Stimulated activated CD8-positive, alpha-beta memory T cell treated with anti-CD3 and anti-CD28 coated beads, Interleukin-15, amount 100 ng/mL, for 48 hours (primary cell): ENCODE measurements around the gene ZNF821.
"Not testable (repeated sequence)": the region's sequence is repeated elsewhere in the genome, so short reads cannot be mapped to it uniquely, and the experiment has no call there.

Experiments
- DNase-seq, 2 donors: peaks; one replicate each; pipeline ENCODE4 v3.0.0-alpha.2; 2020; ENCODE audit warnings: low read depth in 2 of 2

ZNF821 gene

DNA sequence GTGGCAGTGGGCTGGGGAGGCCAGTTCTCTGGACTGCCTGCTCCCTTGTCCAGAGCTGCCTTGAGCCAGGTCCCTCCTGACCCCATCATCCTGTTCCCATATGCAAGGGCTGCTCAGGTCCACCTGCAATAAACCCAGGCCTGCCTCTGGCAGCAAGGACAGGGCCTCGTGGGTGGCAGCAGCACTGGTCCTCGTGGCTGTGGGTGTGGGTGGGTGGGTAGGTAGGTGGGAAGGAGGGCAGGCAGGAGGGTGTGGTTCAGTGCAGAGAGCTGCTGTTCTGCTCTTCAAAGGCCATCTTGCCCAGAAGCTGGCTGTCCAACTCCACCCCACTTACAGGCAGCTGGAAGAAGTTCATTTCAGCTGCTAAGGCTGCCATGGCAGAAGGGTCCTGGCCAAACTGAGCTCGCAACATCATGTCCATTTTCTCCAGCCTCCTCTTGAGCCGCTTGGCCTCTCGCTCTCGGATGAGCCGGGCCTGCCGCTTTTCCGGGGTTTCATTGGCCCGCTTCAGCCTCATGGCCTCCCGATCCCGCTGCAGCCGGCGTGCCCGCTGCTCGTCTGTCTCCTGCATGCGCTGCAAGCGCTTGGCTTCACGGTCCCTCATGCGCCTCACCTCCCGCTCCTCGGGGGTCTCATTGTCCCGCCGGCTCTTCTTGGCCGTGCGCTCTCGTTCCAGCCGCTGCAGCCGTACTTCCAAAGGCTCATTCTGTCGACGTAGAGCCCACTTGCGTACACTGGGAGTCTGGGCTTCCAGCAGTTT, 24.0 kb downstream of the ZNF821 start:
- DNase-seq: no peak

DNA sequence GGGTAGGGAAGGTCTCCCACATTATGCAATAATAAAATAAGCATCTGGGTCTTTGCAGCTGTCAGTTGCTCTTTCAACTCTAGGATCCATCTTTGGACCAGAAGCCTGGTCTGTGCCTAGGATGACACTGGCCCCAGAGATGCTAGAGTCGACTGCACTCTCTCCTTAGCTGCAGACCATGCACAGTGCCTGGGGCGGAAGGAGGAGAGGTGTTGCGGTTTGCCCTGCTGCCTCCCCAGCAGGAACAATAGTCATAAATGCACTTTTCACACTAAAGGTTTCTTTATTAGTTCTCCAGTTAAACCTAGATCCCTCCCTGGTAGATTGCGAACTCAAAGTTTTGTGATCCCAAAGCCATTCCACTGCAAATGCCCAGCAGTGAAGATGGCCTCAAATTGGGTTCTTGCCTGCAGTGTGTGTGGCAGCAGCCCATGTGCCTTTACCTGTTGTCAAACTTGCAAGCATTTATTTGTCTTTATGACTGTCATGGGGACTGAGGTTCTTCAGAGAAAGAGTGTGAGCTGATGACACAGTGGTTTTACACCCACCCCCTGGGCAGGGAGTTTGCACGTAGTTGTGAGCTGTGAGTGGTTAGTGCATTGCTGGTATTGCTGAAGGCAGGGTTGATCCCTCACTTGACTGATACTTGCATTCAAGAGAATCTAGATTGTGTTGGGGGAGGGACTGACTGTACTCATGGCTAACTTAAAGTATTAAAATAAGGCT, 27.9 kb downstream of the ZNF821 start:
- peak; percentile 32 to 34 for DNase-seq

DNA sequence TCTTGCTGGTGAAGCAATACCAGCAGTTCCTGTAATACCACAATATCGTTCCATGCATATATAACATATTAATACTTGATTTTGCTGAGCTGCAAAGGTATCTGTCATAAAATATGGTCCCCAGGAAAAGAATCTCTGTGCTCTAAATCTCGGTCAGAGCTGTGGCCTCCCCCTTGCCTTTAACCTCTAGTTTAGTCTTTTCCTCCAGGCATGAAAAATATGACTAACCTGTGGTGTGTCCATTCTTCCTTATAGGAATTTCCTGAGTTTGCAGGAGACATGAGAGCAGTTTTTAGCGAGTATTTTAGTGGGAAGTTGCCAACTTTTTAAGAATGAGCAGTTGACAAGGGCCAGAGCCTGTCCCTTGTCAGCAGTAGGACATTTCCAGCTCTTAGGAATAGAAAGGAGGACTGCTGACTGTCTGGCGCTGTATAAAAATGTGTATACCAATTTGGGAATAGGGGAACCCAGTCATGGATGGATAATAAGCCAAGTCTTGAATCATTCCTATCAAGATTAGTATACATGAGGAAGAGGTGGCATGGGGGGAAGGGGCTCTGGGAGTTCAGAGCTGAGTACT, 29.5 kb downstream of the ZNF821 start:
- DNase-seq: no peak

DNA sequence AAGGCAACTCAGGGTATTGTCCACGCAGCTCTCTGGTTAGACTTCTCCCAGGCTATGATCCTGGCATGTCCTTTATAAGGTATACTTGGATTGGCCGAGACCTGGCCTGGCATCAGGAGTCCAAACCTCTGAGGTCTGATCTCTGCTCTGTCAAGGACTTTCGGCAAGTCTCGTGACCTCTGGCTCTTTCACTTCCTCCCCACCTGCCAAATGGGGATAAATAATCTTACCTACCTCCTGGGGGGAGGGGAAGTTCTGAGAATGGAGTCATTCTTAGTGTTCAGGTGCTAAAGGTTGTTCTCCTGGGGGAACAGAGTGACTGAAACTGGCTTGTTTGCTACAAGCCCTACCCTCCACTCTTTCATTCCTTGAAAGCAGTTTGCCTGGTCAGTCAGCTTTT, 30.6 kb downstream of the ZNF821 start:
- DNase-seq: no peak

DNA sequence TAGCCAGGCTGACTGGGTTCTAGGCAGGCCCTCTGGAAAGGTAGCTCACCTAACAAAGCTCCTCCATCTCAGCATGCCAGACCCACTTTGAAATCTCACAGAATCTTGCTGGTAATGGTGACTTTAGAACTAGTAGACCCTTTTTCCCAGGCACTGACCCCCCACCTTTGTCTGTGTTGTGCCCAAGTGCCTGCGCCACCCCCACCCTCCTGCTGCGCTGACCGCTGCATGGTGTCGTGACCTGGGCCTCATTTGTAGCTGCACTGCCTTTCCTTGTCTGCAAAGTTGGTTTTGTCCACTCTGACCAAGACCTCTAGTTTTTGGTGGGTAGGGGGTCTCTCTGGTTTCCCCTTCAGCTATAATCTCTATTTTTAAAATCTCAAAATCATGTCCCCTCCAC, 31.4 kb downstream of the ZNF821 start:
- no peak for DNase-seq

DNA sequence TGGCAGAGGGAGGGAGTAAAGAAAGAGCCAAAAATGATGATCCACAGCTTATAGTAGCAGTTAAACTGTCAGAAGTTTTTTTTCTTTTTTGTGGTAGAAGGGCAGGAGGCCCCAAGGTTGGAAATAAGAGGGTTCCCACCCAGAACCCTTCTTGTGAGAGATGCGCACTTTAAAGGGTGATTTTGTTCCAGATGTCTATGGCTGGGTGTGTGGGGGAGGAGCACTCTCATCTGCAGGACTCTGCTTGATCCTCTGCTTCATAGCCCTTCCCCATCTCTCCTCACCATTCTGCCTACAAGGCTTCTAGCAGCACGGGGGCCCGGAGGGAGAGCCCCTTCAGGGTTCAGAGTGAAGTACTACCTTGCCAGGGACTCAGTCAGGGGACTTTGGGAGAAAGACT, 31.8 kb downstream of the ZNF821 start:
- DNase-seq: no peak

DNA sequence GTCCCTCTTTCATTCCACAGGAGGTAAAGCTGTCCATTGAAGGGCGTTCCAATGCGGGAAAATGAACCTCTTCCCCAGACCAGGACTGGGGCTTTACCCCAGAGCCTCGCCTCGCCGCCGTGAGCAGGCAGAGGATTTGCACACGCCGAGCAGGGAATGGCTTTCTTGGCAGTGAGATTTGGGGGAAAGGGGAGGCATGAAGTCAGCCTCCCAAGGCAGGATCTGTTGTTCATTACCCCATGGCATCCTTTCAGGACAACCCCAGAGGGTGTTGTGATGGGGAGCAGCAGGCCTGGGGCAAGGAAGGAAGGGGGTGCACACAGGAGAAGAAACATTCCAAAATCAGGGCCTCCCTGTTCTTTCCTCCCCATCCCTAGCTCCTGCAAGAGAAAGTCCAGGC, 32.2 kb downstream of the ZNF821 start:
- no peak for DNase-seq

DNA sequence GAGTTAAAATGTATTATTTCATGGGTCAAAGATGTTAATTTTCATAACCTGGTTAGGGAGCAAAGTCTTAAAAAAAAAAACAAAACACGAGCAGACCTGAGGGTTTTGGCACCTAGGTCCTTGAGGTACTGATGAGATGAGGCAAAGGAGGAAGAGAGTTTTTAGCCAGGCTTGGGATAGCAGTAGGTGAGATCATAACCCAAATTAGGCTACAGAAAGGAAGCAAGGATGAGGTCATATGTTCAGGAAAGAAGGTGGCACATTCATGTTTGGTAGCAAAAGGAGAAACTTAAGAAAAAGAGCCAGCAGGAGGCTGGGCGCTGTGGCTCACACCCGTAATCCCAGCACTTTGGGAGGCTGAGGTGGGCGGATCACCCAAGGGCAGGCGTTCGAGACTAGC, 35.4 kb downstream of the ZNF821 start:
- DNase-seq: no peak

DNA sequence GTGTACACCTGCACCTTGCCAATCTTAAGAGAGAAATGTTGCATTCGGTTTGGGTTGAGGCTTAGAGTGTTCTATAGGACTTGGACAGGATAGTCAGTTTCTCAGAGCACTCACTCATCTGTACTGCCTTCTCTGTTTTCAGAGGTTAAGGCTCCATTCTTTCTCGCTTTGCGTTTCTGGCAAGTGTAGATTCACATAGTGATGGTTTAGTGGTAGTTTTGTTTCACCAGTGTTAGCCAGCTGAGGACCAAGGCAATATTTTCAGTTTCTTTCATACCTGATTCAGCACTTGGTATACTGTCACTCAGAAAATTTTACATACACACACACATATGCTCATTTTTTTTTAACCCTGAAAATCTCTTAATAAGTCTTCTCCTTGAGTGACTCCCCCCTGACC, 36.9 kb downstream of the ZNF821 start:
- no peak for DNase-seq

DNA sequence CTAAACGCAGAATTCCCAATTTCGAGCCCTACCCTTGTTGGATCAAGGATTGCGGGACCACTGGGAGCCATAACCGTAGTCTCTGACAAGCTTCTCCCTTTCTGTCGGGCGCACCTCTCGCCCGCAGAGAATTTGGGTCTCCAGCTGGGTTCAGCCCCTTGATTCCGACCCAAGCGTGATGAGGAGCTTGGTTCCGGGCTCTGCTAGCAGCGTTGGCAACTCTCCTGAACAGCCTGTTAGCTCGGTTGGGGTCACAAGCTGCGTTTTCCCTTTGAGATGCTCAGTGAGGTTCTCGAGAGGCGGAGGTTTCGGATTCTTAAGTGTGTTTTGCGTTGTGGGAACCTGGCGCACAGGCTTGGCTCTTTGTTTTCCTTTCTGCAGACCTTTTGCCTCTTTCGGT, 37.6 kb downstream of the ZNF821 start:
- no peak for DNase-seq

DNA sequence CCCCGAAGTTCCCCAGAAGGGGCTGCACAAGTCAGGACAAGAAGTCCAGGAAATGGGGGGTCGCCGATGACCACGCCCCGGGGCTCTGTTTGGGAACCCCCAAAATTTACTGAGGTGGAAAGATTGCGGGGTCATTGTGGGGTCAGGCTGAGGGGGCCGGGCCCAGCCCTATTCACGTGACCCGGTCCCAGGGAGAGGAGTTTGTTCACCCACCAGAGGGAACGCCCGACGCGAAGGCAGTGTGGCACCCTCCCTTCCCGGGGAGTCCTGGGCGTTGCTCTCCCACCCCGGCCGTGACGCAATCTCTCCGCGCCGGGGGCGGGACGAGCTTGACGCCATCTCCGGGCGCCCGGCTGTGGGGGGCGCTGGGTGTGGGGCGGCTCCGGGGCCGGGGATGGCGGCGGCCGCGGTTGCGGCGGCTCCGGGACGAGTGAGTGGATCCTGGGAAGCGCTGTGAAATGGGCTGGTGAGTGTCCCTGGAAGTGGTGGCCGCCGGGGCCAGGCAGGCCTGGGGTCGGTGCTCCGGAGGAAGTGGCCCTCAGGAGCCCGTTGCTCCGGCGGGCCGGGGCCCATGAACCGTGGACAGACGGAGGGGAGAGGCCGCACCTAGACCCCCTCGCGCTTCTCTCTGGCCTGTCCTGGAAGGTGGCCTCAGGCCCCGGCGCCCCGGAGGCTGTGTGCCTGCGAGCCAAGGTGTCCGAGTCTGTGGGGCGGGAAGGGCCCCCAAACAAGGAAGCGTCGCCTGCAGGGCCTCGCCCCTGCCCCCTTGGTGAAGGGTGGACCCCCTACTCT, 38.1 kb downstream of the ZNF821 start, which contains the start of gene ATXN1L:
TSS of gene ATXN1L (plus strand) at position 338 of the 792 bp plus-strand sequence. CDS start 3,765 bp downstream, outside the sequence.
- peak; percentile 90 to 91 for DNase-seq

DNA sequence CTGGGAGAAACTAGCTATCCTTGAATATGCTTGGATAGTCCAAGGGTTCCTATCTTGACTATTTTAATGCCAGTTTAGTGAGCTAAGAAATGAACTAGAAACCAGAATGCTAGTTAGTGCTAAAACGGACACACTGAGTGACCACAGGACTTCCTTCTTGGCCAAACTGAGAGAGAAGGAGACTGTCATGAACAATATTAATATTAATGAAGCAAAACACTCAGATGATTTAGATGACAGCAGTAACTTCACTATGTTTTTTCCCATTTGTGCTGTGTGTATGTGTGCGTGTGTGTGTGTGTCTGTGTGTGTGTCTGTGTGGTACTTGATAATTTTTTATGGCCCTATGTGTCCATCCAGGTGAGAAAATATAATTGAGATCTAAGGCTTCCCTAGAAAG, 40.4 kb downstream of the ZNF821 start:
- DNase-seq: no peak

DNA sequence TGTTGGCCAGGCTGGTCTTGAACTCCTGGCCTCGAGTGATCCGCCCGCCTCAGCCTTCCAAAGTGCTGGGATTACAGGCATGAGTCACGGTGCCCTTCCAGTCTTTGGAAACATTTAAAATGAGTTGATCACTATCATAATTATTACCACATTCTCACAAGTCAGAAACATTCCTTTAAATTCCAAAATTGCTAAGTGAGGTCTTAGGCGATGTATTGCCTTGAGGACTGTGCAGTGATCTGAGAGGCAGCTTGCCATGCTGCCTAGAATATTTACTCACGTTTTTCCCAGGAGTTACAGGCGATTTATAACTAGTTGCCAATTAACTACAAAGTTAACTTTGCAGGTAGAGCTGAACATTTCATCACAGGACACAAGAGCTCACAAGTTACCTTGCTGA, 43.9 kb downstream of the ZNF821 start:
- no peak for DNase-seq

DNA sequence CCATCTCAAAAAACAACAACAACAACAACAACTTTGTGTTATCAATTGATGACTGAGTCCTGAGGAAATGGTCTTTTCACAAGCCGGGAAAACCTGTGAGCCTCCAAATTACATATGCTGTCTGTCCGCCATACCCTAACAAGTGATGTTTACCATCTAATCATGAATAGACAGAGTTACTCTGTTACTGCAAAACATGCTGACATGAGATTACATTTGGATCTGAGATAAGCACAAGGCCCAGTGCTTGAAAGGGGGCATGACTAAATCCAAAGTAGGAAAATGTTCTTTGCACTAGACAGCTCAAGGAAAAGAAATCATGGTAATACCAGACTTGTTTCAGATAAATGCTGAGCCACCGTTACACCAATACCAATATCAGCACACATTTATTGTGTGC, 46.8 kb downstream of the ZNF821 start:
- no peak for DNase-seq

DNA sequence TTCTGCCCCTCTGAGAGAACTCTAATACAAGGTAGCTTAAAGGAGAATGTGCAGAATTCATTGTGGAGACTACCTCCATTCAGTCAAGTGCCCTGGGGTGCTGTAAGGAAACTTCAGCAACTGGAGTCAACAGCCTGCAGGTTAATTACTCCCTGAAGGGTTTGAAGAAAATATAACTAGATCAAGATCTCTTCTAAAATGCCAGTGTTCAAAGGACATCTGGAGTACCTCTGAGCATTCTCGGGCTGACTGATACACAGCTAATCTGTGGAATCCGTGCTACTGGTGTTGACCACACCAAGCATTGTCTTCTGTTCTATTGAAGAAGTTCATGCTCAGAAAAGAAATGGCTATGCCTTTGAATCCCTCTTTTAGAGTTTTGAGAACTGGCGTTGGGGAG, 49.7 kb downstream of the ZNF821 start:
- DNase-seq: no peak

DNA sequence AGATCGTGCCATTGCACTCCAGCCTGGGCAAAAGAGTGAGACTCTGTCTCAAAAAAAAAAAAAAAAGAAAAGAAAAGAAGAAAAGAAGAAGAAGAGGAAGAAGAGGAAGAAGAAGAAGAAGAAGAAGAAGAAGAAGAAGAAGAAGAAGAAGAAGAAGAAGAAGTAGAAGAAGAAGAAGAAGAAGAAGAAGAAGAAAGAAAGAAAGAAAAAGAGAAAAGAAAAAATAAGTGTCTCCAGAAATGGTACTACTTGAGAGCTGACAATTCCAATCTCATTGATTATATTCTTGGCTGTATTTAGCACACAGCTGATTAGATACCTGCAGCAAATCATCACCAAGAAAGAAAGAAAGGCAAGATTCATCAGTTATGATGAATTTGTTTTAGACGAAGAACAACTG, 51.9 kb downstream of the ZNF821 start:
- not testable (repeated sequence) for DNase-seq

DNA sequence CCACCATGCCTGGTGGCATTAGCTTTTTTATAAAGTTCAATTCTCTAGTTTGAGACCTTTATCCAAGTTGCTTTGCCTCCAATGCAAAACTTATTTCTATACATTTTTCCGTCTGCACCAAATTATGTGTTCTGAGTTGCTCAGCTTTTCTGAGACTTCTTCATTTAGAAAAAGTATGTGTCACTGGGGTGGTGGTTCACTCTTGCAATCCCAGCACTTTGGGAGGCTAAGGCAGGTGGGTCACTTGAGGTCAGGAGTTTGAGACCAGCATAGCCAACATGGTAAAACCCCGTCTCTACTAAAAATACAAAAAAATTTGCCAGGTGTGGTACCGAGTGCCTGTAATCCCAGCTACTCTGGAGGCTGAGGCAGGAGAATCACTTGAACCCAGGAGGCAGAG, 52.3 kb downstream of the ZNF821 start:
- not testable (repeated sequence) for DNase-seq

DNA sequence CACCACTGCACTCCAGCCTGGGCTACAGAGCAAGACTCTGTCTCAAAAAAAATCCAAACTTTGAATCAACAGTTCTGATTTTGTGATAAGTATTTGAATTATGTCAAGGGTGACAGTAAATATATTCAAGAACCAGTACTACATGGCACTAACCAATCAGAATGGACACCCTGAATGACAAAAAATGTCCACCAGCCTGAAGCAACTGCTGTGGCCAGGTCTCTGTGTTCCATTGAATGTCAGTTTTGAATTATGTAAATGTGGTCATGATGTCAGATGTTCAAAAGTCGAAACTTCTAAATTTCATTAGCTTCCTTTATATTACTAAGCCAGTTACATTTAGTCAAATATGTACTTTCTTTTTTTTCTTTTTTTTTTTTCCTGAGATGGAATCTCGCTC, 53.6 kb downstream of the ZNF821 start:
- DNase-seq: no peak

DNA sequence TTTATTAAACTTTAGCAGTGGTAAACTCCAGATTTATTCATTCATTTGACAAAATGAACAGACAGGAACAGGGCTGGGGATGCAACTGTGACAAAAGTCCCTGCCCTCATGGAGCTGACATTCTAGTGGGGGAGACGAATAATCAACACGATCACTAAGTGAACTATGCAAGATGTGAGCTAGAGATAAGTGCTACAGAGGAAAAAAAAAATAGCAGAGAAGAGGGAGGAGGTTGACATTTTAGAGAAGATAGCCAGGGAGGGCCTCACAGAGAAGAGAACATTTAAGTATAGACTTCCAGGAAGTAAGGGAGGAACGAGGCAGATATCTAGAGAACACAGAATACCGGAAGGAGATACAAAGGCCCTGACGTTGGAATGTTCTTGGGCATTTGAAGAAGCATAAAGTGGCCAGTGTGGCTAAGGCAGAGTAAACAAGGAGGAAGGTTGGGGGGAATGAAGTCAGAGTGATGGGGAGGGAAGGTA, 57.4 kb downstream of the ZNF821 start:
- no peak for DNase-seq

DNA sequence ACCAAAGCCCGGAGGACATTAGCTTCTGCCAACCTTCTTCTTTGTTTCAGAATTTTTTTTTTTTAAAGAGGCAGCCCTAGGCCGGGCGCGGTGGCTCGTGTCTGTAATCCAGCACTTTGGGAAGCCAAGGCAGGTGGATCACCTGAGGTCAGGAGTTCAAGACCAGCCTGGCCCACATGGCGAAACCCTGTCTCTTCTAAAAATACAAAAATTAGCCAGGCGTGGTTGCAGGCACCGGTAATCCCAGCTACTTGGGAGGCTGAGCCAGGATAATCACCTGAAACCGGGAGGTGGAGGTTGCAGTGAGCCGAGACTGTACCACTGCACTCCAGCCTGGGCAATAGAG, 66.9 kb downstream of the ZNF821 start:
- not testable (repeated sequence) for DNase-seq

DNA sequence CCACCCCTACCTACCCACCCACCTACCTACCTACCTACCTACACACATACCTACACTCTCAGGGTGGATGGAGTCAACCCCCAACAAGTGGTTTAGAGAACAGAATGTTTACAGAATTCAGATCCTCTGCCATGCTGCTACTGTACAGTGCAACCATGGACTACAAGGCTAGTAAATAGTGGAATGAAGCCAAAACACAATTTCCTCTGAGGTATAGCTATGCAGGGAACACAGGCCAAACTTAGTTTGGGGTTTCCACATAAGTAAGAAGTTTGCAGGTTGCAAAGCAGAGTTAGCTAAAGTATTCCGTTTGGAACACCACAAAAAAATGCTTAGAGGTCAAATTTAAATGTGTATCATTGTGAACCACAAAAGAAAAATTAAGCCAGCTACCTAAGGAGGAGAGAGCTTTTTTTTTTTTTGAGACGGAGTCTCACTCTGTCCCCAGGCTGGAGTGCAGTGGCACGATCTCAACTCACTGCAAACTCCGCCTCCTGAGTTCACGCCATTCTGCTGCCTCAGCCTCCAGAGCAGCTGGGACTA, 72.7 kb downstream of the ZNF821 start:
- DNase-seq: no peak

DNA sequence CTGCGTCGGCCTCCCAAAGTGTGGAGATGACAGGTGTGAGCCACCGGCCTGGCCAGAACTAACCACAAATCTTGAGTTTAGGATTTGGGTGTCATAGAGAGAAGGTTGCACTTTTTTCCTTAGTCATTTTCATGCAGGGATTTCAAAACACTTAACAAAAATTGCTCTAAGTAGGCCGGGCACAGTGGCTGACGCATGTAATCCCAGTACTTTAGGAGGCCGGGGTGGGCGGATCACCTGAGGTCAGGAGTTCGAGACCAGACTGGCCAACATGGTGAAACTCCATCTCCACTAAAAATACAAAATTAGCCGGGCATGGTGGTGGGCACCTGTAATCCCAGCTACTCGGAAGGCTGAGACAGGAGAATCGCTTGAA, 73.8 kb downstream of the ZNF821 start:
- not testable (repeated sequence) for DNase-seq
